BJ (cell line): ENCODE data around the gene SPEM3. TPM values are rescaled to one million over a fixed set of nuclear protein-coding genes. Genes with fewer than 3 reads are reported as not detected.
A peak's percentile ranks its signal among the peaks of the same experiment; 100 is the strongest.
"Not testable (repeated sequence)": the region's sequence is repeated elsewhere in the genome, so short reads cannot be mapped to it uniquely, and the experiment has no call there.

ENCODE experiments used
- CTCF ChIA-PET: fragments of 350-600 bp; formaldehyde crosslinking; extraction: SDS; loops from one replicate; lab custom pipeline; 2021; ENCODE audit warnings: antibody characterized with exemption, inconsistent platforms; lab: Yijun Ruan, JAX
- POLR2A ChIA-PET: fragments of 300-600 bp; sonication (Branson Sonifier 250); formaldehyde crosslinking; extraction: SDS; loops from one replicate; lab custom pipeline; 2021; ENCODE audit warnings: antibody characterized with exemption; lab: Charles Lee
- DNase-seq: peaks from one replicate; pipeline ENCODE4 v3.0.0-alpha.2; 2011; ENCODE audit warnings: low read depth
- H3K27me3 ChIP-seq: 2 replicates; pipeline ENCODE4 v1.6.0; 2011; ENCODE audit warnings: low read length; ENCODE audit not compliant: control insufficient read depth, insufficient read depth
- H3K36me3 ChIP-seq: 2 replicates; pipeline ENCODE4 v1.5.1; 2011; ENCODE audit warnings: low read length; ENCODE audit not compliant: control insufficient read depth, insufficient read depth
- H3K4me3 ChIP-seq: 2 replicates; pipeline ENCODE4 v1.5.1; 2011; ENCODE audit warnings: low read depth, mild to moderate bottlenecking, control low read depth, low read length
- polyA plus RNA-seq: library from polyadenylated mRNA; depleted of rRNA; stranded (reverse); fragments of >200 nt; gene quantifications from 2 replicates; pipeline ENCODE4 v1.2.3, GENCODE V29; 2011
- TF ChIP-seq, protein P1 (sequence below): IDR thresholded peaks from 2 replicates; pipeline ENCODE4 v1.5.1; 2011; ENCODE audit warnings: low read depth, mild to moderate bottlenecking, control low read depth, inconsistent platforms, low read length, moderate library complexity; ENCODE audit not compliant: insufficient read depth

SPEM3 gene
- polyA plus RNA-seq, 1 experiment, result not detected

DNA sequence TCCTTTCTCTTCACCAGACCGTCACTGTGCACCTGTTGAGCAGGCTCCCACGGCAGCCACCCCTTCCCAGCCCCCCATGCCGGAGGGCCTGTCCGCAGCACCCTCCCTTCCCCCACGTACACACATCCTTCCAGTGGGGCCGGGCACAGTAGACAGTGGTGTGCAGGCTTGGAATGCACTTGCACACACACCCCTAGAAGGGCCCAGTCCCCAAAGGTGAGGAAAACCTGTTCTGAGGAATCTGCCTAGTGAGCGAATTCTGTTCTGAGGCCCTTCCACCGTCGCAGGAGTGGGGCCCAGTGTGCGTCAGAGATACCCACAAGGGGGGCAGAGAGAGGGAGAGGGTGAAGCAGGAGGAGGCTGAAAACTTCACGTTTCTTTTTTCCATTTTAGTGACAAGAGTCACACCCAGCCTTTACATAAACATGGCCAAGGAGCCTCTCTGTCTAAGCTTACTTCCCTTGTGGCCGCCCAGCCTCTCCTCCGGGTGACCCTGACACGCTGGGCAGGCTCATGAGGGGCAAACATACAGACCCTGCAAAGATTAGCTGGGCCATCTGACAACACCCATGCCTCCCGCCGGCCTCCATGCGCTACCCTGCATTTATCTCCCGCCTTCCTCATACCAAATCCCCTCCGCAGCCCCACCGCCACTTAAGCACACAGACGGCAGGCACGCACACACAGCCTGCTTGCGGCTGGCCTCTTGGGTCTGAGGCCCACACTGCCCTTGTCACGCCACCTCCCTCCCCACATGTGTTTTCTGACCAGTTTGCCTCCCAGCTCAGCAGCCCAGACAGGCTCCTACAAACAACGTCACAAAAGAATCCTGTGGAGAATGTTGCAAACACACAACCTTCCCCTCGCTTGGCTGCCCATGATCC lies 49.0 kb downstream of the SPEM3 start:
- TF ChIP-seq, protein P1, sequence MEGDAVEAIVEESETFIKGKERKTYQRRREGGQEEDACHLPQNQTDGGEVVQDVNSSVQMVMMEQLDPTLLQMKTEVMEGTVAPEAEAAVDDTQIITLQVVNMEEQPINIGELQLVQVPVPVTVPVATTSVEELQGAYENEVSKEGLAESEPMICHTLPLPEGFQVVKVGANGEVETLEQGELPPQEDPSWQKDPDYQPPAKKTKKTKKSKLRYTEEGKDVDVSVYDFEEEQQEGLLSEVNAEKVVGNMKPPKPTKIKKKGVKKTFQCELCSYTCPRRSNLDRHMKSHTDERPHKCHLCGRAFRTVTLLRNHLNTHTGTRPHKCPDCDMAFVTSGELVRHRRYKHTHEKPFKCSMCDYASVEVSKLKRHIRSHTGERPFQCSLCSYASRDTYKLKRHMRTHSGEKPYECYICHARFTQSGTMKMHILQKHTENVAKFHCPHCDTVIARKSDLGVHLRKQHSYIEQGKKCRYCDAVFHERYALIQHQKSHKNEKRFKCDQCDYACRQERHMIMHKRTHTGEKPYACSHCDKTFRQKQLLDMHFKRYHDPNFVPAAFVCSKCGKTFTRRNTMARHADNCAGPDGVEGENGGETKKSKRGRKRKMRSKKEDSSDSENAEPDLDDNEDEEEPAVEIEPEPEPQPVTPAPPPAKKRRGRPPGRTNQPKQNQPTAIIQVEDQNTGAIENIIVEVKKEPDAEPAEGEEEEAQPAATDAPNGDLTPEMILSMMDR, result no peak
- H3K36me3 ChIP-seq, result 0 out of 2 replicates have a peak, but pooled peaks cover 2% of the 10 kb centered on the region
- ChIA-PET POLR2A (interaction anchor here (0.6 kb wide), 2 partner anchors 121 to 454 kb away, joined by 3 to 20 read pairs; partner anchors contain the start of genes CNTROB and TRAPPC1), CTCF (interaction anchor here (1.1 to 2.1 kb wide), 4 partner anchors 32 to 41 kb away, joined by 3 to 7 read pairs (median 4); no protein-coding TSS in a partner anchor)
- no peaks in the 10 kb centered on the region for H3K27me3 ChIP-seq
- peak overlapping the region; percentile 85 for H3K4me3 ChIP-seq
- peak; percentile 87 for DNase-seq

DNA sequence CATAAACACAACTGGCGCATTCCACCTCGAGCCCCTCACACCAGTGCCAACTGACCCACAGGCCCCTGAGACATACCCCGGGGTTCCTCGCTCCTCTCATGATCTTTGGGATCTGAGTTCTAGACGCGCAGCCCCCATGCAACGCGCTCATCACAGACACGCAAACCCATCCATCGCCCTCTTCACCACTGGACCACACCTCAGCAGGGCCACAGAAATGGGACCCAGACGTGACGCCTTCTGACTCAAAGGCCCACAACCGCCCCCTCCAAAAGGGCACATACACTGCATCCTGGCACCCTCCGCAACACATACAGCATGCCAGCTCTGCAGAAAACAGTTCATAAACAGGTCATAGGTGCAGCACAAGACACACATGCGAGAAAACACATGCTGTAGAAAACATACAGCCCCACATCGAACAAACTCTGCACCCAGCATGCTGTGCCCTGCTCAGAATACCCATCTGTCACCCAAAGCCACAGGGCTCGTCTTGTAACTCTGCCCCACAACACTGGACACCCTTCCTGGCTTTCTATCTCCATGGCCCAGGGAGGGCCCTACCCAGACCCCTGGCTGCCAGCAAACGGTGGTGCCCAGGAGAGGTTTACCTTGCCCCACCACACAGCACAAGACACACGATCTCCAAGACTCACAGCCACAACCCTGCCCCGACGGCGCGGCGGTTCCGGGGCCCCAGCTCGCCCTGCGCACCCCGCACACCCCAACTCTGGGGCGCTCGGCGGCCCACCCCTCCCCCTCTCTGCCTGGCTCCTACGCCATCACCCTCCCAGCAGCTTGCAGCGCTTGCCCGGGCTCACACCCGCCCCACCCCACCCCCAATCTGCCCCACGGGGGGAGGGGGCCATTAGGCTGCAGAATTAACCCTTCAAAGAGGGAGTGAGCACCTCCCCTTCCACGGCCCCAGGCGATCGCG lies 49.9 kb downstream of the SPEM3 start:
- no peak for DNase-seq
- H3K27me3 ChIP-seq, result no peaks in the 10 kb centered on the region
- TF ChIP-seq, protein P1, result no peak
- H3K36me3 ChIP-seq, result 0 out of 2 replicates have a peak, but pooled peaks cover 2% of the 10 kb centered on the region
- ChIA-PET POLR2A (no interaction called here), CTCF (interaction anchor here (1.0 to 2.1 kb wide), 6 partner anchors 34 to 123 kb away, joined by 3 to 7 read pairs (median 4); no protein-coding TSS in a partner anchor)
- H3K4me3 ChIP-seq, result peak overlapping the region; percentile 85

DNA sequence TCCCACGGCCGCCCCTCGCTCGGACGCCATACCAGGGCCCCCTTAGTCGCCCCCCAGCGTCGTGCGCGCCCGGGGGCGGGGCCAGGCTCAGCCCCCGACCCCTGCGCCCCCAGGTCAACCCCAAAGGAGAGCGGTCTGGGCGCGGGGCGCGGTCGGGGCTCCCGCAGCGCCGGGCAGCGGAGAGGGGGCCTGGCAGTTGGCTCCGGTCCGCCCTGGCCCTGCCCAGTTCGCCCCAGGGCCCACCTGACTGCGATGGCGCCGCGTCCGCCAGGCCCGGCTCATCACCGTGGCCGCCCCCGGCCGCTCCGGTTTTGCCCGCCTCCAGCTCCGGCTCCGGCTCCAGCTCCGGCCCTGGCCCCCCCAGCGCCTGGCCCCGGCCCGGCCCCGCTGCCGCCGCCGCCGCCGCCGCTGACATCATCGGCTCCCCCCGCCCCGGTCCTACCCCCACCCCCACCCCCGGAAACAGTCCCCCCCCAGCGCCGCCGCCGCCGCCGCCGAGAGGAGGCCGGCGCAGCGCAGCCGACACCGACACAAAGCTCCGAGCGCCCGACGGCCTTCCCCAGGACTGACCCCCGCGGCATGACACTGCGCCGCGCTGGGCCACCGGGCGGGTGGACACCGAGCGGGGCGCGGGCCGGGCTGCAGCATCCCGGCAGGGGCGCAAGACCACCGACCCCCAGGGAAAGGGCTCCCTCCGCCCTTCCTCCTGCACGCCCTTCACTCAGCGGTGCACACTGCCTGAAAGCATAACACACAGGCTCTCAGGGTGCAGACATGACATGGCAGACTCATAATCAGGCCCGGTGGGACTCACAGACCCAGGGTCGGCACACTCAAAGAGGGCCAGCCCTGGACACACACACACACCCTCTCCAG lies 50.8 kb downstream of the SPEM3 start, which contains the start of gene ZBTB4:
Gene ZBTB4, minus strand, starts transcription at position 419 of the 876 bp plus-strand sequence. CDS start 12,830 bp downstream, outside the sequence.
- CTCF ChIA-PET, result interaction anchor here (0.6 to 2.0 kb wide), 7 partner anchors 14 to 124 kb away, joined by 3 to 10 read pairs (median 3); partner anchors contain the start of gene SOX15
- no peak for DNase-seq

DNA sequence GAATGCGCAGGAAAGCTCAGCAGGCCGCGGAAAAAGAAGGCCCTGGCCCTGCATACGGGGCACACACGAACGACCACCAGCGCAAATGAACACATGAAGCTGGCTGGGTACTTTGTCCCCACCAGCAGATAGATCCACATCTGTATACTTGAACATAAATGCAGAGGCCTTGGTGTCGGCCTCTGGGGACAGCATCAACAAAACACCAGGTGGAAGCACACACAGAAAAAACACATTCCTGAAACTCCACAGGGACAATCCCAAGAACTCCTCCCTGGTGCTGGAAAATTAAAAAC lies 51.4 kb downstream of the SPEM3 start:
- Histone ChIP-seq H3K27me3 (no peaks in the 10 kb centered on the region), H3K36me3 (no peaks in the 10 kb centered on the region), H3K4me3 (peak overlapping the region; percentile 85)
- POLR2A ChIA-PET, result interaction anchor here (0.6 kb wide), 1 partner anchor 93 kb away, joined by 4 read pairs; no protein-coding TSS in a partner anchor
- TF ChIP-seq, protein P1, result no peak
- CTCF ChIA-PET, result interaction anchor here (0.9 to 2.0 kb wide), 4 partner anchors 44 to 124 kb away, joined by 3 to 10 read pairs (median 4); partner anchors contain the start of gene SOX15
- DNase-seq, result no peak

More for the DNA sequence above, 50.8 kb downstream of the SPEM3 start, which contains the start of gene ZBTB4:
- POLR2A ChIA-PET, result interaction anchor here (0.5 to 0.6 kb wide), 2 partner anchors 93 to 694 kb away, joined by 3 to 4 read pairs; no protein-coding TSS in a partner anchor
- TF ChIP-seq, protein P1, result no peak
- Histone ChIP-seq H3K36me3 (0 out of 2 replicates have a peak, but pooled peaks cover under 1% of the 10 kb centered on the region), H3K27me3 (no peaks in the 10 kb centered on the region), H3K4me3 (peak within 1 kb of the TSS; percentile 85)

DNA sequence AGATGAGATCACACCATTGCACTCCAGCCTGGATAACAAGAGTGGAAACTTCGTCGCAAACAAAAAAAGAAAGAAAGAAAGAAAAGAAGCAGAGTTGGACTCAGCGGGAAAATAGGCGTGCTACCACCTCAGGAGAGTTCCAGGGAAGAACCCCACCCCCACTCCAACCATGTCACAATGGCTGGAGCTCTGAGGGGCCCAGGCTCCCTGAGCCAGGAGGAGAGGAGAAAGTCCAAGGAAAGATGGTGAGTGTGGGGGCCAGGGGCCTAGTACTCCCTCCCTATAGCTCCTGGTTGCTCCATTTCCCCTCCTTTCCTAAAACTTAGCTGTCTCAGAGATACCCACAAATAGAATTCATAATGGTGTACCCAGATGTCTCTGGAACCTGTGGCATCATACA lies 52.6 kb downstream of the SPEM3 start, which contains the start of gene SLC35G6:
Gene SLC35G6, plus strand, starts transcription at position 172 of the 400 bp plus-strand sequence. Its CDS starts 71 bp downstream, at position 243.
- not testable (repeated sequence) for H3K27me3 ChIP-seq, DNase-seq, H3K36me3 ChIP-seq, H3K4me3 ChIP-seq
- CTCF ChIA-PET, result interaction anchor here (2.0 kb wide), 1 partner anchor 45 kb away, joined by 10 read pairs; no protein-coding TSS in a partner anchor
- POLR2A ChIA-PET, result interaction anchor here (0.6 kb wide), 1 partner anchor 16 kb away, joined by 3 read pairs; no protein-coding TSS in a partner anchor

DNA sequence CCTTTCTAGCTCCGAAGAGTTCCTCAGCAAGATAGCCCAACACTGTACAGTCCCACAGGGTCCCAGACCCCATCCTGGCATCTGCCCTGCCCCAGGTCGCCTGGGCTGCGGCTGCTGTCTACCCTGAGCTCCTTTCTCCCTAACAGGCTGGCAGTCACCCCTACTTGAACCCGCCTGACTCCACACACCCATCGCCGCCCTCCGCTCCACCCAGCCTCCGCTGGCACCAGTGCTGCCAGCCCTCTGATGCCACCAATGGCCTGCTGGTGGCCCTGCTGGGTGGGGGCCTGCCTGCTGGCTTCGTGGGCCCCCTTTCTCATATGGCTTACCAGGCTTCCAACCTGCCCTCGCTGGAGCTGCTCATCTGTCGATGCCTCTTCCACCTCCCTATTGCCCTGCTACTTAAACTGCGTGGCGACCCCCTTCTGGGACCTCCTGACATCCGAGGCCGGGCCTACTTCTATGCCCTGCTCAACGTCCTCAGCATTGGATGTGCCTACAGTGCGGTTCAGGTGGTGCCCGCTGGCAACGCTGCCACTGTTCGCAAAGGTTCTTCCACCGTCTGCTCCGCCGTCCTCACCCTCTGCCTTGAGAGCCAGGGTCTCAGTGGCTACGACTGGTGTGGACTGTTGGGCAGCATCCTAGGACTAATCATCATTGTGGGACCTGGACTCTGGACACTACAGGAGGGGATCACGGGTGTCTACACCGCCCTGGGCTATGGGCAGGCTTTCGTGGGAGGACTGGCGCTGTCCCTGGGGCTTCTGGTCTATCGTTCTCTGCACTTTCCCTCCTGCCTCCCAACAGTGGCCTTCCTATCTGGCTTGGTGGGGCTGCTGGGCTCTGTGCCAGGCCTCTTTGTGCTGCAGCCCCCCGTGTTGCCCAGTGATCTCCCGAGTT lies 53.4 kb downstream of the SPEM3 start:
- DNase-seq, result not testable (repeated sequence)

More for the DNA sequence above, 53.4 kb downstream of the SPEM3 start:
- H3K27me3 ChIP-seq, POLR2A ChIA-PET, H3K36me3 ChIP-seq, H3K4me3 ChIP-seq, CTCF ChIA-PET: not testable (repeated sequence)
